Ishikawa (cell line): ENCODE measurements around the gene FAT3.

Experiments
- CEBPB ChIP-seq: IDR thresholded peaks from 2 replicates; pipeline ENCODE4 v1.6.1; 2012
- CREB1 ChIP-seq: IDR thresholded peaks from 2 replicates; pipeline ENCODE4 v1.6.1; 2012; ENCODE audit warnings: low read depth
- EGR1 ChIP-seq: IDR thresholded peaks from 2 replicates; pipeline ENCODE4 v1.6.1; 2012
- EP300 ChIP-seq: IDR thresholded peaks from 2 replicates; pipeline ENCODE4 v1.6.1; 2012; ENCODE audit warnings: borderline replicate concordance
- FOXM1 ChIP-seq: IDR thresholded peaks from 2 replicates; pipeline ENCODE4 v1.6.1; 2012; ENCODE audit warnings: low read depth, borderline replicate concordance
- NFIC ChIP-seq: IDR thresholded peaks from 2 replicates; pipeline ENCODE4 v1.6.1; 2012
- RAD21 ChIP-seq: IDR thresholded peaks from 2 replicates; pipeline ENCODE4 v1.6.1; 2012; ENCODE audit warnings: low read depth
- TAF1 ChIP-seq: IDR thresholded peaks from 2 replicates; pipeline ENCODE4 v1.6.1; 2012; ENCODE audit warnings: low read depth, mild to moderate bottlenecking
- TCF12 ChIP-seq: IDR thresholded peaks from 2 replicates; pipeline ENCODE4 v1.6.1; 2012; ENCODE audit warnings: low read depth
- TEAD4 ChIP-seq: IDR thresholded peaks from 2 replicates; pipeline ENCODE4 v1.6.1; 2012
- YY1 ChIP-seq: IDR thresholded peaks from 2 replicates; pipeline ENCODE4 v1.6.1; 2012; ENCODE audit warnings: low read depth
- ZBTB7A ChIP-seq: IDR thresholded peaks from 2 replicates; pipeline ENCODE4 v1.6.1; 2012; ENCODE audit warnings: low read depth
- TF ChIP-seq, protein P1 (sequence below): IDR thresholded peaks from 2 replicates; pipeline ENCODE4 v1.6.1; 2012
- TF ChIP-seq, protein P2 (sequence below): IDR thresholded peaks from 2 replicates; pipeline ENCODE4 v1.6.1; 2012; ENCODE audit warnings: low read depth, mild to moderate bottlenecking
- TF ChIP-seq, protein P3 (sequence below): IDR thresholded peaks from 2 replicates; pipeline ENCODE4 v1.6.1; 2012

Gene FAT3

DNA sequence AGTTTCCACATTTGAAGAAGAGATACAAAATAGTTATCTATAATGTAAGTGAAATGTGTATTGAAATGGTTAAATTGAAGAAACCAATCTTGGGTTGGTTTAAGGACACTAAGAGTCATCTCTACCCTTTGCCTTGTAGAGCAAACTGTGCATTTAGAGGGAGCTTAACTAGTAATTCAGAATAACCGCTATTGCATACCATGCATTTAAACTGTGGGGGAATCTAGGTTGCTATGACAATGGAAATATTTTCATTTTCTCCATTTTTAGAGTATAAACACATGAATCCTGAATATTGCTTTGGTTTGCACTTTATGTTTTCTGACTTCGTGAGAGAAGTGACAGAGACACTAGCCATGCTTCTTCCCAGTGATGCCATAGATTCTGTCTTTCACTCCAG is 39.7 kb downstream of the FAT3 start:
- no peak for TF ChIP-seq TEAD4
- TF ChIP-seq ZBTB7A = no peak
- no peak for TF ChIP-seq YY1
- TF ChIP-seq TCF12 = no peak
- TF ChIP-seq, protein P1, sequence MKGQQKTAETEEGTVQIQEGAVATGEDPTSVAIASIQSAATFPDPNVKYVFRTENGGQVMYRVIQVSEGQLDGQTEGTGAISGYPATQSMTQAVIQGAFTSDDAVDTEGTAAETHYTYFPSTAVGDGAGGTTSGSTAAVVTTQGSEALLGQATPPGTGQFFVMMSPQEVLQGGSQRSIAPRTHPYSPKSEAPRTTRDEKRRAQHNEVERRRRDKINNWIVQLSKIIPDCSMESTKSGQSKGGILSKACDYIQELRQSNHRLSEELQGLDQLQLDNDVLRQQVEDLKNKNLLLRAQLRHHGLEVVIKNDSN = no peak
- TF ChIP-seq RAD21 = no peak
- no peak for TF ChIP-seq TAF1
- no peak for TF ChIP-seq CREB1
- no peak for TF ChIP-seq FOXM1
- TF ChIP-seq EP300 = no peak

DNA sequence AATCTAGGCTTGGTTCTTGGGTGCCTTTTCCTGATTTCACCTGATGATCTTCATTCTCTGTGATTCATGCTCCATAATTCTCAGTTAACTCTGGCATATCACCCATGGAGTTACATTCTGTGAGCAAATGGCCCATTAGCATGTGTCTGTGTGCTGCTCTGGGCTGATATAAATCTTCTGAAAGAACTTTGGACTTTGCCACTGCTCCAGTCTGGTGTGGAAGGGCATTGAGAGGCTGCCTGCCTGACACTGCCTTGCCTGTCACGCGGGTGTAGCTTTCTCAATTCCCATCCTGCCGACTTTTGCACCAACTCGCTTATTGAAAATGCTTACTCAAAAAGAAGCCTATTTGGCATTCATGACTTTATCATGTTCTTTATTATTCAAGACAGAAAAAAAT is 42.2 kb downstream of the FAT3 start:
- TF ChIP-seq, protein P1 = no peak
- TF ChIP-seq EP300 (no peak), FOXM1 (no peak), CREB1 (no peak), EGR1 (no peak), YY1 (no peak), TCF12 (no peak), CEBPB (no peak), ZBTB7A (no peak), NFIC (no peak)
- TF ChIP-seq, protein P2, sequence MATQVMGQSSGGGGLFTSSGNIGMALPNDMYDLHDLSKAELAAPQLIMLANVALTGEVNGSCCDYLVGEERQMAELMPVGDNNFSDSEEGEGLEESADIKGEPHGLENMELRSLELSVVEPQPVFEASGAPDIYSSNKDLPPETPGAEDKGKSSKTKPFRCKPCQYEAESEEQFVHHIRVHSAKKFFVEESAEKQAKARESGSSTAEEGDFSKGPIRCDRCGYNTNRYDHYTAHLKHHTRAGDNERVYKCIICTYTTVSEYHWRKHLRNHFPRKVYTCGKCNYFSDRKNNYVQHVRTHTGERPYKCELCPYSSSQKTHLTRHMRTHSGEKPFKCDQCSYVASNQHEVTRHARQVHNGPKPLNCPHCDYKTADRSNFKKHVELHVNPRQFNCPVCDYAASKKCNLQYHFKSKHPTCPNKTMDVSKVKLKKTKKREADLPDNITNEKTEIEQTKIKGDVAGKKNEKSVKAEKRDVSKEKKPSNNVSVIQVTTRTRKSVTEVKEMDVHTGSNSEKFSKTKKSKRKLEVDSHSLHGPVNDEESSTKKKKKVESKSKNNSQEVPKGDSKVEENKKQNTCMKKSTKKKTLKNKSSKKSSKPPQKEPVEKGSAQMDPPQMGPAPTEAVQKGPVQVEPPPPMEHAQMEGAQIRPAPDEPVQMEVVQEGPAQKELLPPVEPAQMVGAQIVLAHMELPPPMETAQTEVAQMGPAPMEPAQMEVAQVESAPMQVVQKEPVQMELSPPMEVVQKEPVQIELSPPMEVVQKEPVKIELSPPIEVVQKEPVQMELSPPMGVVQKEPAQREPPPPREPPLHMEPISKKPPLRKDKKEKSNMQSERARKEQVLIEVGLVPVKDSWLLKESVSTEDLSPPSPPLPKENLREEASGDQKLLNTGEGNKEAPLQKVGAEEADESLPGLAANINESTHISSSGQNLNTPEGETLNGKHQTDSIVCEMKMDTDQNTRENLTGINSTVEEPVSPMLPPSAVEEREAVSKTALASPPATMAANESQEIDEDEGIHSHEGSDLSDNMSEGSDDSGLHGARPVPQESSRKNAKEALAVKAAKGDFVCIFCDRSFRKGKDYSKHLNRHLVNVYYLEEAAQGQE = no peak
- TF ChIP-seq, protein P3, sequence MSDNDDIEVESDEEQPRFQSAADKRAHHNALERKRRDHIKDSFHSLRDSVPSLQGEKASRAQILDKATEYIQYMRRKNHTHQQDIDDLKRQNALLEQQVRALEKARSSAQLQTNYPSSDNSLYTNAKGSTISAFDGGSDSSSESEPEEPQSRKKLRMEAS = no peak

DNA sequence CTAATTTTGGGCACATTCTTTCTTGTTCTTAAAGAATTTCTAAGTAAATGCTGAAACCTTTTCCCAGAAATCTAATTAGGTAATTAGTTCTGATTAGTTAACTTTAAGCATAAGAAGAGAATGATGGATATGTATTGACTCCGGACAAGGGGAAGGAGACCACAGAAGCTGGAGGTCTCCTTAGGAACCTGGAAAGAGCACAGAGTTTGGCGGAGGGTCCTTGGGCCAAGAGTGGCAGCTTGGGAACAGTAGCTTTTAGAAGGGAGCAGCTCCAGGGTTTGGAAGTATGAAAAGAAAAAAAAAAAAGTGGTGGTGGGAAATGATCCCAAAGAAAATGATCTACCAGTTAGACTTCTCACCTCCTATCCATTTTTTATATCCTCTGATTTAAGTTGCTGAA is 42.7 kb downstream of the FAT3 start:
- TF ChIP-seq YY1 (no peak), TAF1 (no peak), CREB1 (no peak), ZBTB7A (no peak), NFIC (no peak)
- TF ChIP-seq, protein P1 = no peak

DNA sequence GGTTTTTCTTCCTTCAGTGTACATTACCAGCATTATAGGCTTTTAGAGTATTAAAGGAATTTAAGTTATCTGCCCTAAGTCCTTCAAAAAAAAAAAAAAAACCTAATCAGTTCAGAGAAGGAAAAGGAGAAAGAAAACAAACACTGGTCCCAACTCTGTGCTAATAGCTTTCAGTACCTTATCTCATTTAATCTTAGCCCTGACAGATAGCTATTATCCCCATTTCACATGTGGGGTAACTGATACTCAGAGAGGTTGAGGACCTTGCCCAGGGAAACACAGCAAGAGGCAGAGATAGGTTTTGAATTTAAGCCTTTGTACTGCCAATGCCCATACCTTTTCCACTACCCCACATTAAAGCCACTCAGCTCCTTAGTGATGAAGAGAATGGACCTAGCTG is 43.4 kb downstream of the FAT3 start:
- TF ChIP-seq EP300 (no peak), YY1 (no peak), CEBPB (no peak), EGR1 (no peak), RAD21 (no peak), TEAD4 (no peak)
- TF ChIP-seq, protein P3 = no peak

DNA sequence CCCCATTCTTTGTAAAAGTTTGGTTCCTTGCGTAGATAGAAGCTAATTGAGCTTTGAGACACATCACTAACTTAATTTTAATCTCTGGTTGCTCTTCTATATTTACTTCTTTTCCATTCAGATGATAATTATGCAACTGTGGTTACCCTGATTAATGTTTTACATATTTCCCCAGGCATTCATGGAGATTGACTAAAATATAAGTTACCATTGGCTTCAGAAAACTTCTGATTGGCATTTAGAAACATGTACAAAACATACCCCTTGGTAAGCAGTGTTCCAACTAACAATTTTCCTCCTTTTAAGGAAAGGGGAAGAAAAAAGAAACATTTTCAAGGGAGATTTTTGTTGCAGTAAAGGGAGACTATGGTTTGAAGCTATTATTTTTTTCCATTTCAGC is 43.9 kb downstream of the FAT3 start:
- TF ChIP-seq NFIC (no peak), EGR1 (no peak), CEBPB (no peak), TAF1 (no peak), TCF12 (no peak), RAD21 (no peak), TEAD4 (no peak), FOXM1 (no peak), ZBTB7A (no peak), EP300 (no peak), YY1 (no peak), CREB1 (no peak)
- TF ChIP-seq, protein P3 = no peak
- TF ChIP-seq, protein P2 = no peak
- TF ChIP-seq, protein P1 = no peak
